Activated CD8-positive, alpha-beta T cell treated with anti-CD3 and anti-CD28 coated beads, Interleukin-2, amount 10 ng/mL, durations not matched to agents 7 days and 5 days (primary cell): ENCODE data around the gene VSX1. TPM values are rescaled to one million over a fixed set of nuclear protein-coding genes. Genes with fewer than 3 reads are reported as not detected.

Source experiments
- ATAC-seq: fragments of 150-1000 bp; cut with Tn5 transposase; one replicate; pipeline ENCODE4 v1.10.0; 2021; ENCODE audit warnings: moderate library complexity
- CTCF ChIA-PET: fragments of 350-600 bp; sonication (Branson Sonifier 250); formaldehyde crosslinking; loops from one replicate; lab custom pipeline; 2021; ENCODE audit warnings: antibody characterized with exemption; lab: Charles Lee
- POLR2A ChIA-PET: fragments of 350-600 bp; sonication (Branson Sonifier 250); formaldehyde crosslinking; loops from one replicate; lab custom pipeline; 2021; ENCODE audit warnings: antibody characterized with exemption; lab: Charles Lee
- DNase-seq: peaks from one replicate; pipeline ENCODE4 v3.0.0-alpha.2; 2020
- H3K27ac Mint-ChIP-seq: one replicate; pipeline ENCODE4 v1.8.0; 2021; ENCODE audit warnings: mild to moderate bottlenecking, mixed read lengths
- H3K27me3 Mint-ChIP-seq: one replicate; pipeline ENCODE4 v1.8.0; 2021; ENCODE audit warnings: low read depth, mixed read lengths
- H3K36me3 Mint-ChIP-seq: one replicate; pipeline ENCODE4 v1.8.0; 2021; ENCODE audit warnings: low read depth, mixed read lengths
- H3K4me1 Mint-ChIP-seq: one replicate; pipeline ENCODE4 v1.8.0; 2021; ENCODE audit warnings: low read depth, mixed read lengths
- H3K4me3 Mint-ChIP-seq: one replicate; pipeline ENCODE4 v1.8.0; 2021; ENCODE audit warnings: mild to moderate bottlenecking, mixed read lengths
- H3K9me3 Mint-ChIP-seq: one replicate; pipeline ENCODE4 v1.8.0; 2022; ENCODE audit warnings: mixed read lengths; ENCODE audit not compliant: insufficient read depth
- total RNA-seq, 2 experiments: library from RNA; stranded (reverse); gene quantifications; one replicate each; pipeline ENCODE4 v1.2.3, GENCODE V29; 2021

The VSX1 gene
- total RNA-seq, 2 experiments from 2014 or later, result not detected

DNA sequence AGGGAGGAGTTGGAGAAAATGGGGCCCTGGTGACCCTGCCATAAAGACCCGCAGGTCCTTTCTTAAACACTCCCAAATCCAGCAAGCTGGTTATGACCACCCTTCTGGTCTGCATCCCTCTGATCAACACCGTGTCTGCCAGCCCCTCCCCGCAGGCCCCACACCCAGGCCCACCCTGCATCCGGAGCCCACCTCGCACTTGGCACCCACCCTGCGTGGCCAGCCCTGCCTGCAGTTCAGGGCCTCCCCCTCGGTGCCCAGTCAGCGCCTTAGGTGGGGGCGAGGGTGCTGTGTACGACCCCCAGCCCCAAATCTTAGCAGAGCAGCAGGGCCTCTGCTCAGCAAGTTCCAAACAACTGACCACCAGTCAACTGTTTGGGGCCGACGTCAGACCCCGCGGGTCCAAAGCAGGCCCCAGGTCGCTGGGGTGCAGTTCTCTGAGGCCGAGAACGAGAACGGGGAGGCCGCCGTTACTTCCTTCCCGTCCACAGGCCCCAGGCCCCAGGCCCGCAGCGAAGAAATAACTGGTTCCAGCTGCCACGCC, 25.2 kb downstream of the VSX1 start:
- ATAC-seq (no peak), DNase-seq (no peak)
- H3K27me3 Mint-ChIP-seq, result peaks cover 11% of the 10 kb centered on the region
- POLR2A ChIA-PET, result interaction anchor here (0.5 to 4.5 kb wide), 6 partner anchors 9 to 65 kb away, joined by 3 to 31 read pairs (median 4); no protein-coding TSS in a partner anchor
- peaks cover 50% of the 10 kb centered on the region for H3K4me1 Mint-ChIP-seq
- peaks cover 18% of the 10 kb centered on the region for H3K36me3 Mint-ChIP-seq
- H3K9me3 Mint-ChIP-seq, result no peaks in the 10 kb centered on the region
- peak overlapping the region; percentile 86 for H3K4me3 Mint-ChIP-seq
- CTCF ChIA-PET, result interaction anchor here (1.2 to 11.2 kb wide), 2 partner anchors 12 to 63 kb away, joined by 3 to 191 read pairs; partner anchors contain the start of gene APMAP
- peak overlapping the region; percentile 87 for H3K27ac Mint-ChIP-seq

DNA sequence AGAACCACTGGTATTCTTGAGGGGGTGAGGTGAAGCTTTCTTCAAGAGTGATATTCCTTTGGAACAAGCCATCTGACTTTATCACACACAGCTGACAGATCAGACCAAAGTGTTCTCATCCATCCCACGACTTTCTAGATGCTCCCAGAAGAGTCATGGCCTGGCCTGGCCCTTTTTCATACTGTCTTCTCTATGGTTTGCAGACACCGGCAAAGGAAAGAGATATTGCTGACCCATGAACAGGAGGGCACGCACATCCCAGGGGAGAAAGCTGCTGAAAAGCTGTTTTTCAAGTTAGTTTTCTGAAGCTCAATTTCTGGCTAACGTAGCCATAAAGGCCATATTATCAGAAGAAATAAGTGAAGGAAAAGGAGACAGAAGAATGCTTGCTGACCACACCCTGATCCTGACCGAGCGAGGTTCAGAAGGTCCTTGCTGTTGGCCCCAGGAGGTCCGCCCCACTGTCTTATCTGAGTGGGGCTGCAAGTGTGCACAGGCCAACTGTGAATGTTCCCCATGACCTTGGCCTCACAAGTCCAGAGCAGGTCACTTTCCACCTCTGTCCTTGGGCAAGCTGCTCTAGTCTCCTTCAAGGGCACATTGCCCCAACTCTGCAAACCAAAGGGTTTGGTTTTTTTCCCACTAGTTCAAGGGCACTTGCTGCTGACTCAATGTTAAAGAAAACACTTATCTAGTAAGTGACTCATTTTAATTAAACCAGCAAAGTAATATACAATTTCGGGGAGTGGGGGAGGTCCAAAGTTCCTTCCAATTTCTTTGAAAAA, 26.0 kb downstream of the VSX1 start:
- CTCF ChIA-PET, result interaction anchor here (1.5 to 11.2 kb wide), 2 partner anchors 19 to 62 kb away, joined by 7 to 191 read pairs; partner anchors contain the start of gene APMAP
- POLR2A ChIA-PET, result interaction anchor here (2.9 to 4.5 kb wide), 2 partner anchors 12 to 19 kb away, joined by 19 to 31 read pairs; no protein-coding TSS in a partner anchor
- peak overlapping the region; percentile 86 for H3K4me3 Mint-ChIP-seq
- no peak for DNase-seq
- ATAC-seq, result no peak
- H3K27me3 Mint-ChIP-seq, result peaks cover 6% of the 10 kb centered on the region
- no peaks in the 10 kb centered on the region for H3K9me3 Mint-ChIP-seq
- H3K27ac Mint-ChIP-seq, result peak overlapping the region; percentile 87
- peaks cover 54% of the 10 kb centered on the region for H3K4me1 Mint-ChIP-seq
- H3K36me3 Mint-ChIP-seq, result peaks cover 18% of the 10 kb centered on the region

DNA sequence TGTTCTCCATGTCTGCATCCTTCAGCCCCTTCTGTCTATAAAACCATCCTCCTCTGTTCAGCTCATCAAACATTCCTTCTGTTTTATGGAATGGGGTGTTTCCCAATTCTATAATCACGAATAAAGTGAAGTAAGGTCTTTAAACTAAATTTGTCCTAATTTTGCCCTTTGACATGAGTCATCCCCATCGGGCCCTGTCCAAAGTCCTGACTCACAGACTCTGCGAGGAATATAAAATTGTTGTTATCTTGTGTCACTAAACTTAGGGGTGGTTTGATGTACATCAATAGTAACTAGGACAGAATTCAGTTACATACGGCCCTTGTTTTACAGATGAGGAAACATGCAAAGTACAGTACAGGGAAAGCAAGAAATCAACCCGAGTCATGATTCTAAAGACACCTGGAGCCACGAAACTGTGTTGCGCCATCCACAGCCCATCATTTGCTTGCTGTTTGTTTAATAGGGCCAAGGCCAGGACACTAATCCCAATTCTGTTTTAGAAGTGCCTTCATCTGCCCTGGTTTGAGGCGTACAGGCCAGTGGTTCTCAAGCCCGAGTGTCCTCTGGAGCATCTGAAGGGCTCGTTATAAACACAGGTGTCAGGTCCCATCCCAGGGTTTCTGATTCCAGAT, 26.8 kb downstream of the VSX1 start:
- Mint-ChIP-seq H3K9me3 (no peaks in the 10 kb centered on the region), H3K4me1 (peaks cover 55% of the 10 kb centered on the region), H3K27me3 (no peaks in the 10 kb centered on the region), H3K4me3 (no peak overlapping the region), H3K27ac (no peak overlapping the region), H3K36me3 (peaks cover 18% of the 10 kb centered on the region)
- ATAC-seq, result no peak
- ChIA-PET POLR2A (interaction anchor here (4.5 kb wide), 1 partner anchor 18 kb away, joined by 31 read pairs; no protein-coding TSS in a partner anchor), CTCF (interaction anchor here (1.4 to 11.2 kb wide), 6 partner anchors 8 to 61 kb away, joined by 5 to 191 read pairs (median 7); partner anchors contain the start of gene APMAP)
- DNase-seq, result no peak

DNA sequence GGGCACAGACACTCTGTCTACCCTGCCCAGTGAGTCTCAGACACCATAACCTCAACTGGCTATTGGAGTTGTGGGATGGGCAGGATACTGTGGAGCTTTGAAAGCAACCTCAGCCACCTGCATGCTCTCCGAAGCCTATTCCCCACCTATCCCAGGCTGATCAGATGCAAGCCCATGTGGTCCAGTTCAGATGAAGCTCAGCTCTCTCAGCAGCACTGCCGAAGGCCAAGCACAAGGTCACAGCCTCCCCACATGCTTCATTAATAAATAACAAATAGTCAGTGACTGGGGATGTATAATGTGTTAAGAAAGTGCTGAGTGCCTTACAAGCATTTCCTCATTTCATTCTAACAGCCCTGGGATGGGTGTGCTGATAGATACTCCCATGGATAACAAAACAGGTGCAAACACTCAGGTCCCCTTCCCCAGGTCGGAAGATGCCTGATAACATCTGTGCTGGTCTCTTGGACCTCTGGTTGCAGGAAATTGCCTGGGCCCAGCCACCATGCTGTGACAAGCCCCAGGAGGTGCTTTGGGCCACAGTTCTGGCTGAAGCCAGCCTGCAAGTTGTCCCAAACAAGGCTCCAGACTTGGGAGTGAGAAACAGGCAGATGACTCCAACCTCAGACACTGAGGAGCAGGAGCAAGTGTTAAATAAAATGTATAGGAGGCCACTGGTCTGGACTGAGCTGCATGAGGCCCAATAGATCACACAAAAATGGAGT, 27.7 kb downstream of the VSX1 start:
- ChIA-PET POLR2A (interaction anchor here (0.6 kb wide), 1 partner anchor 11 kb away, joined by 3 read pairs; no protein-coding TSS in a partner anchor), CTCF (interaction anchor here (1.4 to 2.5 kb wide), 5 partner anchors 8 to 60 kb away, joined by 5 to 7 read pairs (median 7); no protein-coding TSS in a partner anchor)
- peaks cover 57% of the 10 kb centered on the region for H3K4me1 Mint-ChIP-seq
- DNase-seq (no peak), ATAC-seq (no peak)
- H3K27me3 Mint-ChIP-seq, result no peaks in the 10 kb centered on the region
- no peak overlapping the region for H3K27ac Mint-ChIP-seq
- H3K4me3 Mint-ChIP-seq, result no peak overlapping the region
- peaks cover 18% of the 10 kb centered on the region for H3K36me3 Mint-ChIP-seq
- H3K9me3 Mint-ChIP-seq, result no peaks in the 10 kb centered on the region

DNA sequence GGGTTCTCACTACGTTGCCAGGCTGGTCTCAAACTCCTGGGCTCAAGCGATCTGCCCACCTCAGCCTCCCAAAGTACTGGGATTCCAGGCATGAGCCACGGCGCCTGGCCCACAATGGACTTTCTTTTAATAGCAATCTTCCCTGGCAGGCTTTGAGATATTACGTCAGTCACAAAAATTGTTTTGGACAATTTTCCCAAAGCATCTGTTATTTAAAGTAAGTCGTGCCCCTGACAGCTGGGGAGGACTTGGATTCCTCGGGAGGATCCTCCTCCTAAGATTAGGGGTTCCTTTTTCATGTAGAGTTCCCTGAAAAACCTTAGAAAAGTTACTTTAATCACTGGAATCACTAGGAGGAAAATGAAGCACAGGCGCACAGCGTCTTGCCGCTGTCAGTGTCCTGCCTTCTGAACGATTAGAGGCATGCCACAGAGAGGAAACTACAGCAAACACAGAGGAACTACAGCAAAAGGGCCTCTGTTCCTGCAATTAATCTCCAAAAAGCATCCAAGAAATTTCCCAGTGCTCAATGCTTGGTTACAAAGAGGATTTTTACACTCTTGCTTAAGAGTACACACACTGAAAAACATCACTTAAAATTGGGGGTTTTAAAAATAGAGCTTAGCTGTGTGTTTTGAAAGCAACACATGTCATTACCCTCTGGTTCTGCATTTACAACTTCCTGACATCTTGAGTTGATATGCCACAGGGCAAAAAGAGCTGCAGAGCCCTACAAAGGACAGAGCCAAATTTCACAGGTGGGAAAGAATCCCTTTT, 28.5 kb downstream of the VSX1 start:
- Mint-ChIP-seq H3K27ac (no peak overlapping the region), H3K9me3 (no peaks in the 10 kb centered on the region), H3K4me3 (no peak overlapping the region), H3K4me1 (peaks cover 55% of the 10 kb centered on the region), H3K27me3 (no peaks in the 10 kb centered on the region), H3K36me3 (peaks cover 18% of the 10 kb centered on the region)
- ATAC-seq (no peak), DNase-seq (no peak)
- CTCF ChIA-PET, result interaction anchor here (1.4 to 2.5 kb wide), 4 partner anchors 9 to 60 kb away, joined by 5 to 7 read pairs (median 6); no protein-coding TSS in a partner anchor
- POLR2A ChIA-PET, result no interaction called here

DNA sequence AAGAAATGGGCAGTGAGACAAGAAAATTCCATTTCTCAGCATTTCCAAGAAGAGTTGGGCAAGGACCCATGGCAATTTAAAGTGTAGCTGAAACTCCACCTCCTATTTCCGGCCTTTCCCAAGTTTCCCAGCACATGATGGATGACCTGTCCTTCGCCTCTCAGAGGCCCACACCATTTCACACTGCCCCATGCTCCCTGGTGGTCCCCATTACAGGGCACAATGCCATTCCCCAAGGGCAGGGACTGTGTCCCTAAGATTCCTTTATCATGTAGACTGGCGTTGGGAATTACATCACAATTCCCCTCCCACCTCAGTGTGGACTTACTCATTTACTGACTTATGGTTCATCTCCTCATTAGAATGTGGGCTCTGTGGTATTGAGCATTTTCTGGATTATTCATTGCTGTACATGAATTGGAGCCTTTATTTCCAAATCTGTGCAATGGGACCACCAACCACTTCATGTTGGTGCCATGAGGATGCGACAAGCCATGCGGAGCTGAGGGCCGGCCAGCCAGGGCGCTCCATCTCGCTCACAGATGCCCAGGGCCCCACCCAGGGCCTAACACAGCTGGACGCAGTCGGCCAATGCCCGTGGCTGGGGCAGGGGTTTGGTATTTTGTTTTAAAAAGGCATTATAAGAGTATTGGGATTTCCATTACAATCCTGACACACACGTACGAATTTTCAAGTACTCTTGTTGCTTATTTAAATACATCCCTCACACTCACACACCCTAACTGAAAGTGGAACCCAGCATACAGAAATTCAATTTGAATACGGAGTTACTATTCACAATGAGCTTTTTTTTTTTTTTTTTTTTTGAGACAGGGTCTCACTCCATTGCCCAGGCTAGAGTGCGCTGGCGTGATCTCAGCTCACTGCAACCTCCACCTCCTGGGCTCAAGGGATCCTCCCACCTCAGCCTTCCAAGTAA, 29.4 kb downstream of the VSX1 start:
- ChIA-PET CTCF (interaction anchor here (2.5 kb wide), 1 partner anchor 10 kb away, joined by 7 read pairs; no protein-coding TSS in a partner anchor), POLR2A (no interaction called here)
- peaks cover 55% of the 10 kb centered on the region for H3K4me1 Mint-ChIP-seq
- no peaks in the 10 kb centered on the region for H3K9me3 Mint-ChIP-seq
- no peaks in the 10 kb centered on the region for H3K27me3 Mint-ChIP-seq
- peaks cover 18% of the 10 kb centered on the region for H3K36me3 Mint-ChIP-seq
- H3K27ac Mint-ChIP-seq, result no peak overlapping the region
- ATAC-seq (no peak), DNase-seq (no peak)
- H3K4me3 Mint-ChIP-seq, result no peak overlapping the region

DNA sequence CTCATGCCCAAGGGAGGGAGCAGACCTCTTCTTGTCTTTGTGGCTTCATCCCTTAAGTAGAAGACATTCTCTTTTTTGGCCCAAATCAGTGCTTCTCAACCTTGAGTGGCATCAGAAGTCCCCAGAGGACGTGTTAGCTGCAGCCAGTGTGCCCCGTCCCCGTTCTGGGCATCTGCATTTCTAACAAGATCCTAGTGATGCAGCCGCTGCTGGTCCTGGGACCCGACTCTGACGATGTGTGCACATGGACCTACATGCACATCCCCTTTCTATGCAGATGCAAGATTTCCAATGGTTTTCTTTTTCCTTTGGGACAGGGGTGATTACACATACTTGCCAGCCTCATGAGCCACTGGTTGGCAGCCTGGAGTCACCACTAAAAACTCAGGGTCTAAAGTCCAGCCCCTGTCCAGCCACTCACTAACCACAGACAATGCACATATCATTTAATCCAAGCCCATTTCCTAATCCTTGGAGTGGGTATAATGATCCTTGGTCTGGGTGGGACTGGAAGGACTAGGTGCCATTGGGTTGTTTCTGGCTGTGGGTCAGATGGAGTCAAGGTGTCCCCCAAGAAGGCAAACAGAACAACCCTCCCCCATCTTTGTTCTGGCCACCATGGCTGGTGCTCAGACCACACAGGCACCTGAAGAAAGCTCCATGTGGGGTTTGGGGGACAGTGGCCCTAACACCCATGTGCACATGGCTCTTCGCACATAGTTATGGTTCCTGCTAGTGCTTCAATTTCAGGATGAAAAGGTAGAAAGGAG, 30.4 kb downstream of the VSX1 start:
- DNase-seq (no peak), ATAC-seq (no peak)
- H3K4me1 Mint-ChIP-seq, result peaks cover 53% of the 10 kb centered on the region

DNA sequence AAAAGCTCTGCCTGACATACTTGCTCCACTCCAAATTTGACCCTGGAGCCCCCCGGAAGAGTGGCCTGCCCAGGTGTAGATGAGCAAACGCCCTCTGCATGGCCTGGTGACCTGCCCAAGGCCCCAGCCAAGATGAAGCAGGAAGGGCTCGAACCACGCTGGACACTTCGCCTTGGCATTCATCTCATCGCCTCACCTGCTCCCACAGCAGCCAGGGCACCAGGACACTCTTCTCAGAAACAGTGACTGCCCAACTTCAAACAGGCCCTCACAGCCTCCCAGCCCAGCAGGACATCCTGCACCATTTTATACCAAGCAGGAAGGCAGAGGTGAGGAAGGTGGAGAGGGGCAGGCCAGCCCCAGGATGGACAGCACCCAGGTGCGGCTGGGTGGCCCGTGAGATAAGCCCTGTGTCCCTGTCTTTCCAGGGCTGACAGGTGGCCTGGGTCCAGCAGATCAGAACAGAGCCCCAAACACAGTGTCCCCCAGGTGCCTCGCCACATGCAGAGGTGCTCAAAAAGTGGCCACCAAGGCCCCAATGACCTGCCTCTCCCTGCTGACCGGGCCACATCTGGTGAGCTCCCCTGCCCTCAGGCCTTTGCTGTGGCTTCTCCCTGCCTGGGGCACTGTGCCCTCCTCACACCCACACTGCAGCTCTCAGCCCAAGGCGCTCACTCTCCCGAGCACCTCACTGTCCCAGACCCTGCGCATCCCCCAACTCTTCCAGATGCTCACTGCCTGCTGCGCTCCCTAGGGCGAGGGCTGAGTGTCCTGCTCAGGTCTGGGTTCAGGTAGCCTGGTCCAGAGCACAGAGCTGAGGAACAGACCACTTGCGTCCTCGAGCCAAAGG, 31.2 kb downstream of the VSX1 start:
- DNase-seq, result no peak
- no peak overlapping the region for H3K4me3 Mint-ChIP-seq
- no peak overlapping the region for H3K27ac Mint-ChIP-seq
- ChIA-PET CTCF (no interaction called here), POLR2A (no interaction called here)
- H3K36me3 Mint-ChIP-seq, result peaks cover 20% of the 10 kb centered on the region
- no peaks in the 10 kb centered on the region for H3K9me3 Mint-ChIP-seq
- ATAC-seq, result no peak
- H3K27me3 Mint-ChIP-seq, result no peaks in the 10 kb centered on the region
- H3K4me1 Mint-ChIP-seq, result peaks cover 46% of the 10 kb centered on the region

More for the DNA sequence above, 30.4 kb downstream of the VSX1 start:
- Mint-ChIP-seq H3K9me3 (no peaks in the 10 kb centered on the region), H3K4me3 (no peak overlapping the region), H3K27me3 (no peaks in the 10 kb centered on the region), H3K36me3 (peaks cover 20% of the 10 kb centered on the region), H3K27ac (no peak overlapping the region)
- CTCF ChIA-PET, result no interaction called here
- POLR2A ChIA-PET, result no interaction called here

DNA sequence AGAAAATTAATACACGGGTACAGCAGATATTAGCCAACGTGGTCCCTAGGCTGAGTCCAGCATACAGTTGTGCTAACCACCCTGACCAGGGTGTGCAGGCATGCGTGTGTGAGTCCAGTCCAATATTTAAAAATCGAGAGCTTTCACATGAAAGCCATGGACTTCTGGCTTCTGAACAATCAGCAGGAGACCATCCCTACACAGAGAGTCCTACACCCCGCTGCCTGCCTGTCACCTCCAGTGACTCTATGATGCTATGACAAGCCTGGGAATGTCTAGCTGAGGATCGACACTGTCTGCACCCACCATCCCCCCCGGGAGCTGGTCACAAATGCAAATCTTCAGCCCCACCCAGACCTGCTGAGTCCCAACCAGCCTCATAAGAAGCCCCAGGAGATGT, 31.9 kb downstream of the VSX1 start:
- no peak for DNase-seq
- Mint-ChIP-seq H3K36me3 (peaks cover 15% of the 10 kb centered on the region), H3K9me3 (no peaks in the 10 kb centered on the region), H3K27me3 (no peaks in the 10 kb centered on the region), H3K4me3 (no peak overlapping the region), H3K27ac (no peak overlapping the region), H3K4me1 (peaks cover 42% of the 10 kb centered on the region)
- ChIA-PET CTCF (no interaction called here), POLR2A (no interaction called here)
- no peak for ATAC-seq
